CD4-positive, alpha-beta T cell (primary cell): ENCODE data around the gene NAB1. TPM values are rescaled to one million over a fixed set of nuclear protein-coding genes. Genes with fewer than 3 reads are reported as not detected.
A peak's percentile ranks its signal among the peaks of the same experiment; 100 is the strongest.

Experiments
- ATAC-seq: fragments of 200-7000 bp; cut with Tn5 transposase; one replicate; pipeline ENCODE4 v1.10.0; 2022; ENCODE audit warnings: mild to moderate bottlenecking; ENCODE audit not compliant: poor library complexity
- CTCF ChIA-PET: fragments of 350-600 bp; sonication (Branson Sonifier 250); formaldehyde crosslinking; loops from one replicate; lab custom pipeline; 2021; ENCODE audit warnings: antibody characterized with exemption, inconsistent platforms; lab: Charles Lee
- POLR2A ChIA-PET: fragments of 350-600 bp; sonication (Branson Sonifier 250); formaldehyde crosslinking; loops from one replicate; lab custom pipeline; 2021; ENCODE audit warnings: antibody characterized with exemption, inconsistent platforms; lab: Charles Lee
- DNase-seq, 14 experiments: peaks; one replicate each; pipeline ENCODE4 v3.0.0-alpha.2; 2013 to 2020; ENCODE audit warnings: mixed read lengths in 2 of 14
- H3K27ac ChIP-seq, 2 donors: one replicate each; pipeline versions ENCODE4 v1.5.1 to v1.7.0; 2013; ENCODE audit warnings: low read length in 2 of 2, low read depth in 1 of 2, mild to moderate bottlenecking in 1 of 2
- H3K27me3 ChIP-seq, 2 experiments: 1 replicate in 1 of 2; 2 replicates in 1 of 2; pipeline versions ENCODE4 v1.6.1 to v1.7.0; 2013; ENCODE audit warnings: low read length in 2 of 2, control low read depth in 1 of 2, mild to moderate bottlenecking in 1 of 2, moderate library complexity in 1 of 2; ENCODE audit not compliant: insufficient read depth in 2 of 2, control insufficient read depth in 1 of 2
- H3K36me3 ChIP-seq: one replicate; pipeline ENCODE4 v1.6.1; 2013; ENCODE audit warnings: low read length, control low read depth; ENCODE audit not compliant: insufficient read depth
- H3K4me1 ChIP-seq: one replicate; pipeline ENCODE4 v1.6.1; 2013; ENCODE audit warnings: low read length, control low read depth; ENCODE audit not compliant: insufficient read depth
- H3K4me3 ChIP-seq: one replicate; pipeline ENCODE4 v1.5.1; 2013; ENCODE audit warnings: mild to moderate bottlenecking, low read length, moderate library complexity
- H3K9me3 ChIP-seq, 2 experiments: 1 replicate in 1 of 2; 2 replicates in 1 of 2; pipeline versions ENCODE4 v1.6.1 to v1.7.0; 2013; ENCODE audit warnings: low read length in 2 of 2, mild to moderate bottlenecking in 2 of 2, control low read depth in 1 of 2, moderate library complexity in 1 of 2; ENCODE audit not compliant: control insufficient read depth in 1 of 2, insufficient read depth in 1 of 2
- H3K27ac Mint-ChIP-seq: one replicate; pipeline ENCODE4 v1.8.0; 2020; ENCODE audit warnings: mixed read lengths
- H3K27me3 Mint-ChIP-seq: one replicate; pipeline ENCODE4 v1.8.0; 2021; ENCODE audit warnings: mixed read lengths
- H3K36me3 Mint-ChIP-seq: one replicate; pipeline ENCODE4 v1.8.0; 2021; ENCODE audit warnings: low read depth, mixed read lengths
- H3K4me1 Mint-ChIP-seq: one replicate; pipeline ENCODE4 v1.8.0; 2021; ENCODE audit warnings: low read depth, mixed read lengths
- H3K4me3 Mint-ChIP-seq: one replicate; pipeline ENCODE4 v1.8.0; 2020; ENCODE audit warnings: mild to moderate bottlenecking, mixed read lengths
- H3K9me3 Mint-ChIP-seq: one replicate; pipeline ENCODE4 v1.8.0; 2020; ENCODE audit warnings: mixed read lengths
- CTCF ChIP-seq: fragments of 200-600 bp; IDR thresholded peaks from one replicate; pipeline ENCODE4 v1.8.0; 2022; ENCODE audit warnings: antibody characterized with exemption, mild to moderate bottlenecking
- intact Hi-C, 2 experiments: fragments of 100-400 bp; cut with DNase I in 1 of 2; cut with micrococcal nuclease in 1 of 2; formaldehyde crosslinking; loops; one replicate each; pipeline versions ENCODE4 v1.15.1 to v1.9.0; 2023 to 2025; cut with DNase I, micrococcal nuclease
- total RNA-seq, 174 experiments: library from RNA in 2 of 174; stranded (reverse) in 2 of 174; gene quantifications; one replicate each; pipeline ENCODE4 v1.2.3 and lab custom pipeline; 2021 to 2026

The NAB1 gene
- total RNA-seq, 2 experiments from 2014 or later = 20.0 to 21.1 TPM

DNA sequence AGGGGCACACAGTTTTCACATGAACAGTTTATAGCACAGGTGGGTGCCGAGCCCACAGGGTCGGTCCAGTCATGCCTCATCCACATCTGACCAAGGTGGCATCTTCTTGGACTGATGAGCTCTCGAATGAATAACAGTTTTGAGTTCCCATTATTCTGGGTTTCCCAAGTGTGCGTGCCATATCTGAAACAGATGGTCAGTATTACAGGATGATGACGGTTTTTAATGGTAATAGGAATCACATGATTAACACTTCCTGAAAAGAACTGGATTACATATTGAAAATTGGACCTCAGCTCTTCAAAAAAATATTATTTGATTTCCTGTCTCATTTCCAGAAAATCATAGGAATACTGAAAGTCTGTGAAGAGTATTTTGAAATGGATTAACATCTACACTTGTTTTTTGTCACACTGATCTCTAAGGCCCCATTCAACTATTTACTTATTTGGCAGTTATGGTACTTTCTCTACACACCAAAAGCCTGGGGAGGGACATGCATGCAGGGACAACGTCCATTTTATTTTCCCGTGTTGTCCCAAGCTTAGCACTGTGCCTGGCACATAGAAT lies 22.2 kb upstream of the NAB1 start:
- H3K4me3 Mint-ChIP-seq = peak overlapping the region; percentile 31
- intact Hi-C loops = no loop called here
- H3K9me3 Mint-ChIP-seq = no peaks in the 10 kb centered on the region

GRCh38 chr2:190627448-190628412 lies 21.2 kb upstream of the NAB1 start:
- Mint-ChIP-seq H3K36me3 (no peaks in the 10 kb centered on the region), H3K27me3 (no peaks in the 10 kb centered on the region), H3K4me3 (peak overlapping the region; percentile 97), H3K9me3 (no peaks in the 10 kb centered on the region), H3K4me1 (peaks cover 41% of the 10 kb centered on the region), H3K27ac (peak overlapping the region; percentile 80)
- peak in 5 of 14 experiments; percentile 23 to 54 (median 38) for DNase-seq
- ChIA-PET CTCF (no interaction called here), POLR2A (interaction anchor here (1.1 to 1.7 kb wide), 2 partner anchors 29 to 93 kb away, joined by 3 to 6 read pairs; partner anchors contain the start of gene NEMP2)
- H3K36me3 ChIP-seq = no peaks in the 10 kb centered on the region
- H3K4me1 ChIP-seq = peaks cover 8% of the 10 kb centered on the region
- intact Hi-C loops = loop anchor here in 1 of 2 experiments (2.0 kb wide), 1 partner anchor 21 kb away; the partner anchor contains the start of gene NAB1
- H3K4me3 ChIP-seq = peak overlapping the region; percentile 60
- peak; percentile 86 for ATAC-seq
- no peak for TF ChIP-seq CTCF
- H3K9me3 ChIP-seq = no peaks in the 10 kb centered on the region
- H3K27me3 ChIP-seq = no peaks in the 10 kb centered on the region
- no peak overlapping the region for H3K27ac ChIP-seq

More for the DNA sequence above, 22.2 kb upstream of the NAB1 start:
- CTCF ChIA-PET = no interaction called here
- TF ChIP-seq CTCF = no peak
- Histone ChIP-seq H3K9me3 (no peaks in the 10 kb centered on the region), H3K4me3 (no peak overlapping the region), H3K4me1 (peaks cover 8% of the 10 kb centered on the region), H3K27ac (no peak overlapping the region), H3K36me3 (no peaks in the 10 kb centered on the region), H3K27me3 (no peaks in the 10 kb centered on the region)
- no peak overlapping the region for H3K27ac Mint-ChIP-seq
- POLR2A ChIA-PET = no interaction called here
- H3K4me1 Mint-ChIP-seq = peaks cover 41% of the 10 kb centered on the region
- H3K27me3 Mint-ChIP-seq = no peaks in the 10 kb centered on the region
- no peaks in the 10 kb centered on the region for H3K36me3 Mint-ChIP-seq
- ATAC-seq (no peak), DNase-seq (no peak)

- Mint-ChIP-seq H3K9me3 (no peaks in the 10 kb centered on the region), H3K4me1 (peaks cover 34% of the 10 kb centered on the region), H3K4me3 (peak overlapping the region; percentile 97), H3K27me3 (no peaks in the 10 kb centered on the region), H3K36me3 (no peaks in the 10 kb centered on the region), H3K27ac (peak overlapping the region; percentile 80)
- H3K27ac ChIP-seq = no peak overlapping the region
- ATAC-seq (no peak), DNase-seq (no peak)
- no peaks in the 10 kb centered on the region for H3K9me3 ChIP-seq
- ChIA-PET POLR2A (interaction anchor here (1.1 to 1.7 kb wide), 2 partner anchors 94 to 221 kb away, joined by 3 to 6 read pairs; partner anchors contain the start of gene NEMP2), CTCF (interaction anchor here (1.0 kb wide), 1 partner anchor 51 kb away, joined by 3 read pairs; no protein-coding TSS in a partner anchor)
- no peaks in the 10 kb centered on the region for H3K27me3 ChIP-seq
- no peaks in the 10 kb centered on the region for H3K36me3 ChIP-seq
- H3K4me1 ChIP-seq = peaks cover 8% of the 10 kb centered on the region
- H3K4me3 ChIP-seq = no peak overlapping the region
- TF ChIP-seq CTCF = no peak
- intact Hi-C loops = loop anchor here in 1 of 2 experiments (2.0 kb wide), 1 partner anchor 20 kb away; the partner anchor contains the start of gene NAB1
These were observed 20.1 kb upstream of the NAB1 start for GRCh38 chr2:190628591-190629319.
